ENCODE measurements around the gene C2orf15.
A peak's percentile ranks its signal among the peaks of the same experiment; 100 is the strongest.

- TF ChIP-seq, protein P1, sequence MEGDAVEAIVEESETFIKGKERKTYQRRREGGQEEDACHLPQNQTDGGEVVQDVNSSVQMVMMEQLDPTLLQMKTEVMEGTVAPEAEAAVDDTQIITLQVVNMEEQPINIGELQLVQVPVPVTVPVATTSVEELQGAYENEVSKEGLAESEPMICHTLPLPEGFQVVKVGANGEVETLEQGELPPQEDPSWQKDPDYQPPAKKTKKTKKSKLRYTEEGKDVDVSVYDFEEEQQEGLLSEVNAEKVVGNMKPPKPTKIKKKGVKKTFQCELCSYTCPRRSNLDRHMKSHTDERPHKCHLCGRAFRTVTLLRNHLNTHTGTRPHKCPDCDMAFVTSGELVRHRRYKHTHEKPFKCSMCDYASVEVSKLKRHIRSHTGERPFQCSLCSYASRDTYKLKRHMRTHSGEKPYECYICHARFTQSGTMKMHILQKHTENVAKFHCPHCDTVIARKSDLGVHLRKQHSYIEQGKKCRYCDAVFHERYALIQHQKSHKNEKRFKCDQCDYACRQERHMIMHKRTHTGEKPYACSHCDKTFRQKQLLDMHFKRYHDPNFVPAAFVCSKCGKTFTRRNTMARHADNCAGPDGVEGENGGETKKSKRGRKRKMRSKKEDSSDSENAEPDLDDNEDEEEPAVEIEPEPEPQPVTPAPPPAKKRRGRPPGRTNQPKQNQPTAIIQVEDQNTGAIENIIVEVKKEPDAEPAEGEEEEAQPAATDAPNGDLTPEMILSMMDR (IDR thresholded peaks at IDR 0.05): no peak
- TF ChIP-seq POLR2A (IDR thresholded peaks at IDR 0.05): peak in 2 of 4 donors; percentile 0 to 82
Observed at GRCh38 chr2:99141110-99142108, at the start of gene C2orf15.
